Stimulated activated CD8-positive, alpha-beta memory T cell treated with anti-CD3 and anti-CD28 coated beads, Interleukin-7, amount 100 ng/mL, for 1 hour (primary cell): ENCODE measurements around the gene EGLN2.
A peak's percentile ranks its signal among the peaks of the same experiment; 100 is the strongest.
"Not testable (repeated sequence)": the region's sequence is repeated elsewhere in the genome, so short reads cannot be mapped to it uniquely, and the experiment has no call there.

ENCODE experiments used
- DNase-seq, 2 donors: peaks; one replicate each; pipeline ENCODE4 v3.0.0-alpha.2; 2020; ENCODE audit warnings: low read depth in 2 of 2

EGLN2 gene

DNA sequence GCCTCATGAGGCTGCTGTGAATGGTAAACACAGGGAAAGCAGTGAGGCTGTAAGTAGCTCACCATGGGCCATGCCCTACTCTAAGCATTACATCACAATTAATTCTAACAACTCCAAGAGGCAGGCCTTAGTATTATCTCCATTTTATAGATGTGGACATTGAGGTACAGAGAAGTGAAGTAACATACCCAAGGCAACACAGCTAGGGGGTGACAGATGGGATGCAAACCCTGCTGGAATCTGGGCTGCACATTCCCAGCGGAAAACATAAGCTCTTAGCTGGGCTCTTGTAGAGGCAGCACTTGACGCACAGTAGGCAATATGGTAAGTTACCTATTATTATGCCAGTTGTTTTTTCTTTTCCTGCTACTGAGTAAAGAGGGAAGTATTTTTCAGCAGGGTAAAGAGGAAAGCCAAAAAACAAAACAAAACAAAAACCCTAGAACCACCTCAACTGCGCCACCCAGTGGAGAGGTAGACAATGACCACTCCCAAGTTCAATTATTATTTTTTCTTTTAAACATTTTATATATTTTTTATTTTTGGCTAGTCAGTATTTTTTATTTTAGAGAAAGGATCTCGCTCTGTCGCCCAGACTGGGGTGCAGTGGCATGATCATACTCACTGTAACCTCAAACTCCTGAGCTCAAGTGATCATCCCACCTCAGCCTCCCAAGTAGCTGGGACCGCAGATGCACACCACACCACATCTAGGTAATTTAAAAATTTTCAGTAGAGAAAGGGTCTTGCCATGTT is 20.7 kb downstream of the EGLN2 start:
- DNase-seq: peak in 1 of 2 donors; percentile 62

DNA sequence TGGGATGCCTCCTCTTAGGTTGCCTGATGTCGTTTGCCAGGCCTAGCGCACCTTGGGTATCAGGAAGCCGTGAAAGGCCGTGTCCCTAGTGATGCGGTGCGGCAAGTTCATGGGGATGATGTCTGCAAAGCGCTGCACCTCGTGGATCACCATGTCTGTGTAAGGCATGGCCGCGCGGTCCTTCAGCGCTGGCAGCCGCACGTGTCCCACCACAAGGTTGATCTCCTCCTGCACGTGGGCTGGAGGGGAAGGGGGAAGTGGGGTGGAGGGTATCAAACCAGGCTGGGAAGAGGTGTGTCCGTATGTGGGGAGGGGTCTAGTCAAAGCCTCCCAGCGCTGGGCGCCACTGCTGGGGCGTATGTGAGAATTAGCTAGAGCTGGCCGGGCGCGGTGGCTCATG is 23.2 kb downstream of the EGLN2 start:
- DNase-seq: no peak

DNA sequence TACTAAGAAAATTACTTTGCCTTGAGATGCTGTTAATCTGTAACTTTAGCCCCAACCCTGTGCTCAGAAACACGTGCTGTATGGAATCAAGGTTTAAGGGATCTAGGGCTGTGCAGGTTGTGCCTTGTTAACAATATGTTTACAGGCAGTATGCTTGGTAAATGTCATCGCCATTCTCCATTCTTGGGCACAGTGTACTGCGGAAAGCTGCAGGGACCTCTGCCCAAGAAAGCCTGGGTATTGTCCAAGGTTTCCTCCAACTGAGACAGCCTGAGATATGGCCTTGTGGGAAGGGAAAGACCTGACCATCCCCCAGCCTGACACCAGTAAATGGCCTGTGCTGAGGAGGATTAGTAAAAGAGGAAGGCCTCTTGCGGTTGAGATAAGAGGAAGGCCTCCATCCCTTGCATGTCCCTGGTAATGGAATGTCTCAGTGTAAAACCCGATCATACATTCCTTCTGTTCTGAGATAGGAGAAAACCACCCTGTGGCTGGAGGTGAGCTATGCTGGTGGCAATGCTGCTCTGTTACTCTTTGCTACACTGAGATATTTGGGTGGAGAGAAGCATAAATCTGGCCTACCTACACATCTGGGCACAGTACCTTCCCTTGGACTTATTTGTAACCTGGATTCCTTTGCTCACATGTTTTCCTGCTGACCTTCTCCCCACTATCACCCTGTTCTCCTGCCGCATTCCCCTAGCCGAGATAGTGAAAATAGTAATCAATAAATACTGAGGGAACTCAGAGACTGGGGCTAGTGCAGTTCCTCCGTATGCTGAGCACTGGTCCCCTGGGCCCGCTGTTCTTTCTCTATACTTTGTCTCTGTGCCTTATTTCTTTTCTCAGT is 23.9 kb downstream of the EGLN2 start:
- not testable (repeated sequence) for DNase-seq

DNA sequence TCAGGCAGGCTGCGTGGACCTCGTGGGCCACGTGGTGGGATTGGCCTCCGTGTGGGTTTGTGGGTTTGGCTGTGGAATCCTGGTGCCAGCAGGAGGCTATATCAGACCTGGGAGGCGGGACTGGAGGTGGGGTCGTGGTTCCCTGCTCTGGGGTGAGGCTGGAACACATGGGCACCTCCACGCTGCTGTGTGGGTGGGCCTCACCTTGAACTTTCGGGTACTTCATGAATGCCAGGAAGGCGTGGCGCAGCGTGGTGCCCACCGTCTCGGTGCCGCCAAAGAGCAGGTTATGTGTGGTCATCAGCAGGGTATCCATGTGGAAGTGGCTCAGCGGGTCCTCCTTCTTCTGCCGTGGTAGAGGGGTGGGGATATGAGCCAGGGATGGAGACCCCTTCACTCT is 25.9 kb downstream of the EGLN2 start:
- not testable (repeated sequence) for DNase-seq

DNA sequence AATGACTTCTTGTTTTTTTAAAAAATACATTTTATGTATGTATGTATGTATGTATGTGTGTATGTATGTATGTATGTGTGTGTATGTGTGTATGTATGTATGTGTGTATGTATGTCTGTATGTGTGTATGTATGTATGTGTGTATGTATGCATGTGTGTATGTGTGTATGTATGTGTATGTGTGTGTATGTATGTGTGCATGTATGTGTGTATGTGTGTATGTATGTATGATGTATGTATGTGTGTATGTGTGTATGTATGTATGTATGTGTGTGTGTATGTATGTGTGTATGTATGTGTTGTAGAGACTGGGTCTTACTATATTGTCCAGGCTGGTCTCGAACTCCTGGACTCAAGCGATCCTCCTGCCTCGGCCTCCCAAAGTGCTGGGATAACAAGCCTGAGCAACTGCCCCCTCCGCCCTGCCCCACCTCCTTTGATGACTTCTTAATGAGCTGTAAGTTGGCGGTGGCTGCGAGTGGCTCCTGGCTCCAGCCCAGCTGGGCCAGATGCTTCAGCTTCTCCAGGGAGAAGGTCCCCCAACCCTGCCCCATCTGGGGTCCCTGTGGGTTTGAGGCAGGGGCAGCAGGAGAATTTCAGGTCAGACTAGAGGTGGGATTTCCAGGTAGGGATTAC is 26.6 kb downstream of the EGLN2 start:
- not testable (repeated sequence) for DNase-seq

DNA sequence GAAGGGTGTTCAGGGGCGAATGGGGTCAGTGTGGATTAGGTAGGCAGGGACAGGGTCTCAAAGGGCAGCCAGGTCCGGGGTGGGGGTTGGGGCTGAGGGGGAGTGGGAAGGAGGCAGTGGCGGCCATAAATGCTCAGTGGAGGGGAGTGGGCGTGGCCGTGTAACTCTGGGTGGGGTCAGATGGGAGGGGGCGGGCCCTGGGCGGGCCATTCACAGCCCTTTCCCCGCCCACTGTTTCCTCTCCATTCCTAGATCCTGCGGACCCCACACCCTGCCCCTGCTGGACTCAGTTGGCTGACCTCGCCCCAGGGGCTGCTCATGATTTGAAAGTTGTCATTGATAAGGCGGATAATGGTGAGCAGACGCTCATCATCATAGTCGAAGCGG is 27.3 kb downstream of the EGLN2 start:
- not testable (repeated sequence) for DNase-seq

DNA sequence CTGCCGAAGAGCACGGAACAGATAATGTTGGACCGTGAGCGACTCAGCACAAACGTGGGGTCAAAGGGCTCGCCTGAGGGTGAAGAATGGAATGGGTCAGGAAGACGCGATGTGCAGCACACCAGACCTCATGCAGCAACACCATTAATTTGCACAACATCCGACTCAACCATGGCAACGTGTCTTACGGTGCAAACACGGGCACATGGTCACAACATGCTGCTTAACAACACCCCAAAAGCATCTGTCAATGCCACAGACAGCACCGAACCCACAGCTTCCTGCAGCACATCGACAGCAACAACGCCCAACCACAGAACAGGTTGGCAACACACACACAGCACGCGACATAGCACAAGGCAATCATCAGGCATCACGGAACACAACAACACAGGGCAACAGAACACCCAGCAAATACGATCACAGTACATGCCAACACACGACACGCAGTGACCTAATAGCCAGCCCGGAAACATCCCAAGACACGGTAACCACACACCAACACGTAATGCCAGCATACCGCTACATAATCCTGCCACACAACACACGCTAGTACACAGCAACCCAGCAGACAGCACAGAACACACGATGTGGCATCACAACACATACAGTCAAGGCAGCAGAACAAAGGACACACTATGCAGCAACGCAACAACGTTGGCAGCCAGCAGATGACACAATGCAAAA is 27.9 kb downstream of the EGLN2 start:
- peak in 1 of 2 donors; percentile 48 for DNase-seq

DNA sequence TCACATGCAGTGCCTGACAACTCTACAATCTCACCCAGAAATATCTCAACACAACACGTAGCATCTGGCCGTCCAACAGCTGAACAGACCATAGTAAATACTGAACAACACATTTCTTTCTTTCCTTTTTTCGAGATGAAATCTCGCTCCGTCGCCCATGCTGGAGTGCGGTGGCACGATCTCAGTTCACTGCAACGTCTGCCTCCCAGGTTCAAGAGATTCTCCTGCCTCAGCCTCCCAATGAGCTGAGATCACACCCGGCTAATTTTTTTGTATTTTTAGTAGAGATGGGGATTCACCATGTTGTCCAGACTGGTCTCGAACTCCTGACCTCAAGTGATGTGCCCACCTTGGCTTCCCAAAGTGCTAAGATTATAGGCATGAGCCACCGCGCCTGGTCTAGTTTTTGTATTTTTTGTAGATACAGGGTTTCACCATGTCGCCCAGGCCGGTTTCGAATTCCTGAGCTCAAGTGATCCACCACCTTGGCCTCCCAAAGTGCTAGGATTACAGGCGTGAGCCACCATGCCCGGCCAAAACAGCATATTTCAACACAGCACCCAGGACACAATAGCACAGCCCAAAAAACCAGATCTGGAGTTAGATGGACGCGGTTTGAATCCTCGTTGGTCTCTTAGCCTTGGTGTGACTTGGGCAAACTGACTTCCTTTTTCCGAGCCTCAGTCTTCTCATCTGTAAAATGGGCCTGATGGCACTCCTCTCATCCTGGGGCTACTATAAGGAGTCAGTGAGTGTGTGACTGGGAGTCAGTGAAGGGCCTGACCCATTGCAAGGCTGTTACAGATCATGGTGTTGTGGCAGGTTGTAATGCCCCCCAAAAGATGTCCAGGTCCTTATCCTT is 28.6 kb downstream of the EGLN2 start:
- no peak for DNase-seq

DNA sequence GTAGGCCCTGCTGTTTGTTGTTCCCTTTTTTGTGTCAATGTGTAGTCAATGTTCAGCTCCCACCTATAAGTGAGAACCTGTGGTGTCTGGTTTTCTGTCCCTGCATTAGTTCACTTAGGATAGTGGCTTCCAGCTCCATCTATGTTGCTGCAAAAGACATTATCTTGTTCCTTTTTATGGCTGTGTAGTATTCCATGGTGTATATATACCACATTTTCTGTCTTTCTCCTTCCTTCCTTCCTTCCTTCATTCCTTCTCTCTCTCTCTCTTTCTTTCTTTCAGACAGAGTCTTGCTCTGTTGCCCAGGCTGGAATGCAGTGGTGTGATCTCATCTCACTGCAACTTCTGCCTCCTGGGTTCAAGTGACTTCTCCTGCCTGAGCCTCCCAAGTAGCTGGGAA is 30.2 kb downstream of the EGLN2 start:
- DNase-seq: no peak

DNA sequence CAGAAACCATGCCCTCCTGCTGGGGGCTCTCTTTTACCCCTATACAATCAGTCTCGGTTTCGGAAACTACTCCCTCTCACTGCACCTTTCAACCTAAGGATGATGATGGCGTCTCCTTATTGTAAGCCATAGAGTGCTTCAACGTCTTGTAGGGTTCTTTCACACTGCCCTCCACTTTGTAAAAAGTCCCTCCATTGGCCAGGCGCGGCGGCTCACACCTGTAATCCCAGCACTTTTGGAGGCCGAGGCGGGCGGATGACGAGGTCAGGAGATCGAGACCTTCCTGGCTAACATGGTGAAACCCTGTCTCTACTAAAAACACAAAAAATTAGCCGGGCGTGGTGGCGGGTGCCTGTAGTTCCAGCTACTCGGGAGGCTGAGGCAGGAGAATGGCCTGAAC is 31.8 kb downstream of the EGLN2 start:
- DNase-seq: not testable (repeated sequence)

DNA sequence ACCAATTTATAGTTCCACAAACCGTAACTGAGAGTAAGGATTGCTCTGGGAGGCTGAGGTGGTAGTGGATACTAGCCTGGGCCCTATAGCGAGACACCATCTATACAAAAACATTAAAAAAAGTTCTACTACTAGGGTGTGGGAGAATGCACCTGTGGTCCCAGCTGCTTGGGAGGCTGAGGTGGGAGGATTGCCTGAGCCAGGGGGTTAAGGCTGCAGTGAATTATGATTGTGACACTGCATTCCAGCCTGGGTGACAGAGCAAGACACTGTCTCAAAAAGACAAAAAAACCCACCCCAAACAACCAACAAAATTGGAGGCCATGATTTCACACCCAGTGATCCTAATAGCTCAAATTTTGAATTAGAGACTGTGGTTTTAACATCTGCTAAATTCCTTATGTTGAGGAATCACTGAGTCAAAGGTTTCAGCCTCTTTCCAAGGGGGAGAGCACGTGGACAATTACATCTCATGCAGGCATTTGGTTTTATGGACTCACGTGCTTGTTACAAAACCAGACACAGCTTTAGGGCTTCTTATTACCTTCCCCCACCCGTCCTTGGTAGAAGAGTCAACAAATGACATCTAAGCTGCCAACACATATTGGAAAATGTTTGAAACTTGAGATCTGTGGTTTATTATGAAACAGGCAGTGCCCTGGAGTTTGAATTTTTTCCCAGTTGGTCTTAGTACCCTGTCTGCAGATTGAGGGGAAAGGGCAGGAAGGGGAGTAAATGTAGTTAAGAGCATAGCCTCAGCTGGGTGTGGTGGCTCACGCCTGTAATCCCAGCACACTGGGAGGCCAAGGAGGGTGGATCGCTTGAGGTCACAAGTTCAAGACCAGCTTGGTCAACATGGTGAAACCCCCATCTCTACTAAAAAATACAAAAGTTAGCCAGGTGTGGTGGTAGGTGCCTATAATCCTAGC is 32.8 kb downstream of the EGLN2 start:
- no peak for DNase-seq

DNA sequence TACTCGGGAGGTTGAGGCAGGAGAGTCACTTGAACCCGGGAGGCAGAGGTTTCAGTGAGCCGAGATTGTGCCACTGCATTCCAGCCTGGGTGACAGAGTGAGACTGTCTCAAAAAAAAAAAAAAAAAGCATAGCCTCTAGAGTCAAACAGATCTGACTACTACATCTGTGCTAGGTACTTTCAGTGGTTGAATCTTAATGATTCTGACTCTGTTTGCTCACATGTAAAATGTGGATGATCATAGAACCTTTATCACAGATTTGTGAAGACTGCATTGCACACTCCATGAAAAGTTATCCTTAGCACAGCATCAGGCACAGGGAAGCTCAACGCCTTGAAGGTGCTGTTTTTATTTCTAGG is 33.4 kb downstream of the EGLN2 start:
- not testable (repeated sequence) for DNase-seq

DNA sequence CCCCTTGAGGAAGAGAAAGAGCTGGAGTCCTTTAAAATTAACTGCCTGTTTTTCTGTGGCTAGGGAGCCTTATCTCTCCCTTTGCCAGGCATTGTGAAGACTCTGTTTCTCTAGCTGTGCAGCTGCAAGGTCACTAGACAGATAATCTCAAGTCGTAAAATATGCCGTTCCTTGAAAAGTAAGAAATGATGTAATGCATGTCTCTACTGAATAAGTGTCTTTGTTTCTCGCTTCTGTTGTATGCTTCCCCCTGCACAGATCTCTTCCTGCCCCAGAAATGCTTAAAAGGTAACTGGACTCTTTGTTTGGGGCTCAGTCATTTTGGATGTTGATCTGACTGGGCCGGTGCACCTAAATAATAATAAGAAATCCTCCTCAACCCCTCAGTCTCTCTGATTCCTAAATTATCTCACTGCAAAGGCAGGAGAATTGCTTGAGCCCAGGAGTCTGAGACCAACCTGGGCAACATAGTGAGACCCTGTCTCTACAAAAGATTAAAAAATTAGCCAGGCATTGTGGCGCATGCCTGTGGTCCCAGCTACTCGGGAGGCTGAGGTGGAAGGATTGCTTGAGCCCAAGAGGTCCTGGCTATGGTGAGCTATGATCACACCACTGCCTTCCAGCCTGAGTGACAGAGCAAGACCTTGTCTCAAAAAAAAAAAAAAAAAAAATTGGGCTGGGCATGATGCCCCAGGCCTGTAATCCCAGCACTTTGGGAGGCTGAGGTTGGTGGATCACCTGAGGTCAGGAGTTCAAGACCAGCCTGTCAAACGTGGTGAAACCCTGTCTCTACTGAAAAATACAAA is 34.9 kb downstream of the EGLN2 start:
- not testable (repeated sequence) for DNase-seq

DNA sequence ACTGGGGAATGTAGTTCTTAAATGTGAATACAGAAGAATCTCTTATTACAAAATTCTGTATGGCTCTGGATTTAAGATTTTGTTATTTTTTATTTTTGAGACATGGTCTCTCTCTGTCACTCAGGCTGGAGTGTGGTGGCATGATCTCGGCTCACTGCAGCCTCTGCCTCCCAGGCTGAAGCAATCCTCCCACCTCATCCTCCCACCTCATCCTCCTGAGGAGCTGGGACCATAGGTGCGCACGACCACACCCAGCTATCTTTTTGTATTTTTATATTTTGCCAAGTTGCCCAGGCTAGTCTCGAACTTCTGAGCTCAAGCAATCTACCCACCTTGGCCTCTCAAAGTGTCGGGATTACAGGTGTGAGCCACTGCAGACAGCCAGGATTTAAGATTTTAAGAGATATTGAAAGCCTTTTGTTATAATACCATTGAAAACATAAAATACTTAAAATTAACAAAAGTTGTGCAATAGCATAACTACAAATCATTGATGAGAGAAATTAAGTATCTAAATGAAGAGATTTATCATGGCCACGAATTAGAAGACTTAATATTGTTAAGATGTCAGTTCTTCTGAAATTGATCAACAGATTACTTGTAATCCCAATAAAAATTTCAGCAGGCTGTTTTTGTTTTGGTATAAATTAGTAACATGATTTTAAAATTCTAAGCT is 37.9 kb downstream of the EGLN2 start:
- no peak for DNase-seq

DNA sequence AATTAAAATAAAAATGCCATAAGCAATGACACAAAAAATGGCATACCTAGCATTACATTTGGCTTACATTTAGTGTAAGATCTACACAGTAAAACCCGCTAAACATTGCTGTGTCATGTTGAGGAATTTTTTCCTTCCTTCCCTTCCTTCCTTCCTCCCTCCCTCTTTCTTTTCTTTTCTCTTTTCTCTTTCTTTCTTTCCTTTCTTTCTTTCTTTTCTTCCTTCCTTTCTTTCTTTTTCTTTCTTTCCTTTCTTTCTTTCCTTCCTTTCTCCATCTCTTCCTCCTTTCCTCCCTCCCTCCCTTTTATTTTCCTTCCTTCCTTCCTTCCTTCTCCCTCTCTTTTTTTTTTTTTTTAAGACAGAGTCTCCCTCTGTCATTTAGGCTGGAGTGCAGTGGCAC is 39.5 kb downstream of the EGLN2 start:
- not testable (repeated sequence) for DNase-seq

DNA sequence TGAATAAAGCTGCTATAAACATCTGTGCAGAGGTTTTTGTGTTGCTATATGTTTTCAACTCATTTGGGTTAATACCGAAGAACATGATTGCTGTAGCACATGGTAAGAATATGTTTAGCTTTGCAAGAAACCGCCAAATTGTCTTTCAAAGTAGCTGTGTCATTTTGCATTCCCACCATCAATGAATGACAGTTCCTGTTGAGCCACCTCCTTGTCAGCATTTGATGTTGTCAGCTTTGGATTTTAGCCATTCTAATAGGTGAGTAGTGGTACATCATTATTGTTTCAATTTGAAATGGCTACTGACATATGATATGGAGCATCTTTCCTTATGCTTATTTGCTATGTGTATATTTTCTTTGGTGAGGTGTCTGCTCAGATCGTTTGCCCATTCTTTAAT is 43.0 kb downstream of the EGLN2 start:
- DNase-seq: not testable (repeated sequence)

DNA sequence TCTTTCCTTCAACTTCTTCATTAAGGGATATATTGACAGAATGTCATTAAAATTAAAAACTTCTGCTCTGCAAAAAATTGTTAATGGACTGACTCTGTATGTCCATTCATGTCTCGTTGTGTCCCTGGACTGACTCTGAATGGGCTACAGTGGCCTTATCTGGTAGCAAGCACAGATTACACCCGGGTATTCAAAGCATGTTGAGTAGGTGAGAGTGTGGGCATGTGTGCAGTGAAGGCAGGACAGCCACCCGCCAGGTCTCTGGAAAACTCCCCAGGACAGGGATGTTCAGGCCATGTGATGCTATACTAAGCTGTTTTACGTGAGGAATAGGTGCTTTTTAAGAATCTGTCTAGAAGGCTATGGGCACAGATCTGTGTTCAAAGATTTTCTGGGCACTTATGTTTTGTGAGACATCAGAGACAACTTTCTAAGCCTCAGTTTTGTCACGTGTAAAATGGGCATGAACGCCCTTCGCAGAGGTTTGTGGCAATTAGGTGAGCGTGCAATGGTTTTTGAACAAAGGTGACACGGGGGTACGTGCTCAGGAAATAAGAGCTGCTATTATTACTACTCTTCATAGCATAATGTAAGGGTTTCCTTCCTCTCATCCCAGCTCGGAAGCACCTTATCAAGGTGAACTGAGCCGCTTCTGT is 44.1 kb downstream of the EGLN2 start:
- not testable (repeated sequence) for DNase-seq

DNA sequence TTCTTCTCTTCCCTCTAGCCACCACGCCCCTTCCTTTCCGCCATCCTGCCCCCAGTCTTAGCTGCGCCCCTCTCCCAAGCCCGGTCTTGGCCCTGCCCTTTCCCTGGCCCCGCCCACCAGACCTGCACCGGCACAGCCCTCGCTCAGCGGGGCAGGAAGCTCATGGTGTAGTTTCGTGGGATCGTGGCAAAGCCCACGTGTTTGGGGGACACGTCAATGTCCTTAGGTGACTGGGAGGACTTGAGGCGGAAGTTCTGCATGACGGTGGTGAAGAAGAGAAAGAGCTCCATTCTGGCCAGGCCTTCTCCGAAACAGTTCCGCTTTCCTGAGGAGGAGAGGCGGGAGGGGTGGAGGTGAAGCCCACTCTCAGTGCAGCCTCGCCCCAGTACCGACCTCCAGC is 44.7 kb downstream of the EGLN2 start:
- peak; percentile 56 to 57 for DNase-seq
